A549 (cell line): ENCODE results near the gene RTN4RL1. TPM values are rescaled to one million over a fixed set of nuclear protein-coding genes. Genes with fewer than 3 reads are reported as not detected.

Experiments used
- ATAC-seq, 2 experiments: fragments of 200-7000 bp in 1 of 2; fragments of >200 bp in 1 of 2; cut with Nextera tagmentation in 1 of 2; cut with Tn5 transposase in 1 of 2; 3 replicates each; pipeline versions ENCODE4 v1.8.0 to v1.9.1; 2018 to 2020; ENCODE audit warnings: mild to moderate bottlenecking in 1 of 2, moderate library complexity in 1 of 2
- CTCF ChIA-PET: fragments of 300-600 bp; sonication (Branson Sonifier 250); formaldehyde crosslinking; extraction: SDS; loops from one replicate; lab custom pipeline; 2021; ENCODE audit warnings: antibody characterized with exemption, inconsistent platforms; lab: Yijun Ruan, JAX
- POLR2A ChIA-PET: fragments of 350-600 bp; formaldehyde crosslinking; extraction: SDS; loops from one replicate; lab custom pipeline; 2021; ENCODE audit warnings: antibody characterized with exemption, inconsistent platforms; lab: Yijun Ruan, JAX
- DNase-seq, 2 experiments: peaks; one replicate each; pipeline versions ENCODE4 v3.0.0 to v3.0.0-alpha.2; 2011 to 2016; ENCODE audit warnings: low read depth in 1 of 2, low spot score in 1 of 2
- FAIRE-seq: peaks from 2 replicates; lab custom pipeline; 2011; peaks lifted over from hg19 to GRCh38; lab: Jason Lieb, UNC
- H3K27ac ChIP-seq, 2 experiments: fragments of >200 bp; sonication (Bioruptor Twin); formaldehyde crosslinking; 3 replicates each; pipeline ENCODE4 v1.5.1; 2016 to 2017
- H3K4me1 ChIP-seq: fragments of >200 bp; sonication (Bioruptor Twin); formaldehyde crosslinking; 3 replicates; pipeline ENCODE4 v1.6.1; 2016
- H3K4me2 ChIP-seq: fragments of >200 bp; sonication (Bioruptor Twin); formaldehyde crosslinking; 3 replicates; pipeline ENCODE4 v1.6.1; 2016
- H3K4me3 ChIP-seq: fragments of >200 bp; sonication (Bioruptor Twin); formaldehyde crosslinking; 3 replicates; pipeline ENCODE4 v1.5.1; 2016
- H3K9me3 ChIP-seq: fragments of >200 bp; sonication (Bioruptor Twin); formaldehyde crosslinking; 3 replicates; pipeline ENCODE4 v1.6.1; 2016
- CEBPB ChIP-seq, 2 experiments: fragments of >200 bp in 1 of 2; sonication (Bioruptor Twin) in 1 of 2; formaldehyde crosslinking in 1 of 2; IDR thresholded peaks; 2 replicates each; pipeline ENCODE4 v1.6.1; 2012 to 2016
- CTCF ChIP-seq: fragments of >200 bp; sonication (Bioruptor Twin); formaldehyde crosslinking; IDR thresholded peaks from 3 replicates; pipeline ENCODE4 v1.5.1; 2016
- ESRRA ChIP-seq: fragments of 150-350 bp; IDR thresholded peaks from 2 replicates; pipeline ENCODE4 v1.6.1; 2014; ENCODE audit warnings: mild to moderate bottlenecking, low read length, borderline replicate concordance
- FOSB ChIP-seq: fragments of 250-450 bp; sonication (Bioruptor Pico); IDR thresholded peaks from 2 replicates; pipeline ENCODE4 v1.5.0; 2020; ENCODE audit warnings: mild to moderate bottlenecking, moderate library complexity
- FOSL2 ChIP-seq, 2 experiments: fragments of 450-650 bp in 1 of 2; fragments of >200 bp in 1 of 2; sonication (Bioruptor Twin) in 1 of 2; formaldehyde crosslinking; IDR thresholded peaks; 2 replicates each; pipeline versions ENCODE4 v1.5.0 to v1.6.1; 2016 to 2020; ENCODE audit warnings: mild to moderate bottlenecking in 1 of 2, moderate library complexity in 1 of 2
- FOXS1 ChIP-seq: fragments of 250-450 bp; sonication (Bioruptor Pico); IDR thresholded peaks from 2 replicates; pipeline ENCODE4 v1.5.0; 2020; ENCODE audit warnings: mild to moderate bottlenecking, moderate library complexity
- GATA3 ChIP-seq: IDR thresholded peaks from 2 replicates; pipeline ENCODE4 v1.6.1; 2012; ENCODE audit warnings: borderline replicate concordance
- HDAC2 ChIP-seq: fragments of 200-600 bp; sonication (generic); IDR thresholded peaks from 2 replicates; pipeline ENCODE4 v1.6.1; 2016
- HES2 ChIP-seq: fragments of >200 bp; sonication (Bioruptor Twin); formaldehyde crosslinking; IDR thresholded peaks from 2 replicates; pipeline ENCODE4 v1.6.1; 2016
- JUN ChIP-seq, 2 experiments: fragments of >200 bp; sonication (Bioruptor Twin); formaldehyde crosslinking; IDR thresholded peaks; 2 replicates in 1 of 2; 3 replicates in 1 of 2; pipeline ENCODE4 v1.6.1; 2016 to 2017
- KDM1A ChIP-seq: fragments of 200-600 bp; sonication (generic); IDR thresholded peaks from 2 replicates; pipeline ENCODE4 v1.6.1; 2016; ENCODE audit warnings: low read depth, mild to moderate bottlenecking
- MYC ChIP-seq: IDR thresholded peaks from 2 replicates; pipeline ENCODE4 v1.6.1; 2012; ENCODE audit warnings: mild to moderate bottlenecking, inconsistent platforms, low read length, improper control_type of control experiment, borderline replicate concordance
- NR3C1 ChIP-seq: fragments of >200 bp; sonication (Bioruptor Twin); formaldehyde crosslinking; IDR thresholded peaks from 3 replicates; pipeline ENCODE4 v1.6.1; 2017
- POLR2AphosphoS2 ChIP-seq: conservative IDR thresholded peaks from 2 replicates; pipeline ENCODE4 v1.6.1; 2012; ENCODE audit warnings: low read length, improper control_type of control experiment, inconsistent platforms
- RFX5 ChIP-seq: fragments of 450-650 bp; IDR thresholded peaks from 2 replicates; pipeline ENCODE4 v1.7.1; 2014; ENCODE audit warnings: antibody characterized with exemption, mild to moderate bottlenecking, moderate library complexity
- RNF2 ChIP-seq: fragments of 200-600 bp; sonication (generic); IDR thresholded peaks from 2 replicates; pipeline ENCODE4 v1.6.1; 2016; ENCODE audit warnings: low read depth, mild to moderate bottlenecking, antibody characterized with exemption, moderate library complexity, borderline replicate concordance
- ZFP36 ChIP-seq: fragments of 450-650 bp; IDR thresholded peaks from 2 replicates; pipeline ENCODE4 v1.6.1; 2014; ENCODE audit warnings: borderline replicate concordance; ENCODE audit not compliant: partially characterized antibody
- ZNF302 ChIP-seq: fragments of 250-450 bp; sonication (Bioruptor Pico); IDR thresholded peaks from 2 replicates; pipeline ENCODE4 v1.9.0; 2021; ENCODE audit warnings: inconsistent platforms, mild to moderate bottlenecking, moderate library complexity
- ZSCAN20 ChIP-seq: fragments of 250-450 bp; sonication (Bioruptor Pico); IDR thresholded peaks from 2 replicates; pipeline ENCODE4 v1.8.0; 2022; ENCODE audit warnings: mild to moderate bottlenecking, moderate library complexity
- WGBS: methylation state at CpG from one replicate; pipeline ENCODE4 v1.1.6; 2017; ENCODE audit errors: missing lambda C conversion rate; 5-methylcytosine and 5-hydroxymethylcytosine counted together
- polyA plus RNA-seq, 4 experiments: library from polyadenylated mRNA; depleted of rRNA in 3 of 4; stranded (reverse); fragments of >200 nt; fragmentation: RNase III in 1 of 4; extraction: RNeasy Plus Mini Kit Qiagen cat#74134 plus additional on column Dnase treatment in 1 of 4; gene quantifications; 2 replicates in 3 of 4; 3 replicates in 1 of 4; pipeline ENCODE4 v1.2.3, GENCODE V29; 2011 to 2017
- TF ChIP-seq, protein P1 (sequence below): fragments of 250-450 bp; sonication (Bioruptor Pico); IDR thresholded peaks from 2 replicates; pipeline ENCODE4 v1.5.0; 2020; ENCODE audit warnings: low read depth, mild to moderate bottlenecking, moderate library complexity

The RTN4RL1 gene
- polyA plus RNA-seq, 2 of the 4 experiments (the other 2 are of a cell fraction) = 0.39 to 1.5 TPM

DNA sequence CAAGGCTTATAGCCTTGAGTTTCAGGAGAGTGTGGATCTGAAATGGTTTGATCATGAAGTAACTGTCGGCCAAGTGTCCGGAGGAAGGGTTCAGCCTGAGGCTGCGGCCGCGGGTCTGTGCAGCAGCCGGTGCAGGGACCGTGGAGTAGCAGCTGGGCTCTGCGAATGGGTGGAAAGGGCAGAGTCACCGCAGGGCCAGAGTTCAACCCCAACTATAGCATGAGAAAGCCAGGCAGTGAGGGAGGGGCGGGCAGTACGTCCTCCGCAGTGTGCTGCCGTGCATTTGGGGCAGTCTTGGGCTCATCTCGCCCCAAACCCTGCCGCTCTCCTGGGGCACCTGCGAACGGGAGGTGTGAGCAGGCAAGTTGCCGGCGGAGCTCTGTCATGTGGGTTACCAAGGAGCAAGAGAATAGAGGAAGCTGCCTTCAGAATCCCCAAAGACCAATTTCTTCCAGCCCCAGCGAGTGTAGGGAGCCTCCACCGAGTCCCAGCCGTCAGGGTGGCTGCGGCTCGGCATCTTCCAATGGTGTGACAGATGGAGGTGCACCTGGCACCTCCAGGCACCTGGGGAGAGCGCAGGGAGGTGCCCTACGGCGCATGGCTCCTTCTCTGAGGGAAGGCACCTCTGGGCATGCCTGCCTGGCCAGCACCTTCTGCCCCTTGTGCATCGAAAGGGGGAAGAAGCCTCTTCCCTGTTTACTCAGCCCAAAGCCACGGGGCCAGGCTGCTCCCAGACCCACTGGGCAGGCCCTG is 108.0 kb downstream of the RTN4RL1 start:
- Histone ChIP-seq H3K27ac (no peak overlapping the region), H3K4me2 (no peak overlapping the region)
- ChIA-PET POLR2A (no interaction called here), CTCF (interaction anchor here (0.6 to 9.4 kb wide), 7 partner anchors 16 to 123 kb away, joined by 3 to 420 read pairs (median 3); partner anchors contain the start of genes DPH1 and RTN4RL1)
- no peak for FAIRE-seq
- DNase-seq = no peak
- TF ChIP-seq POLR2AphosphoS2 (no peak), CEBPB (IDR thresholded peaks at IDR 0.05) (no peak), ZNF302 (CRISPR knock-in tag) (no peak), NR3C1 (no peak), ZSCAN20 (CRISPR knock-in tag) (no peak), FOSL2 (IDR thresholded peaks at IDR 0.05) (no peak), FOSL2 (CRISPR knock-in tag; IDR thresholded peaks at IDR 0.05) (no peak), FOSB (CRISPR knock-in tag) (no peak), RNF2 (no peak), ESRRA (no peak), GATA3 (no peak), CTCF (no peak), KDM1A (no peak), JUN (IDR thresholded peaks at IDR 0.05) (no peak), MYC (no peak), HES2 (no peak)
- TF ChIP-seq, all 56 proteins: peak for 0
- no peaks in the 10 kb centered on the region for H3K4me1 ChIP-seq
- no peaks in the 10 kb centered on the region for H3K9me3 ChIP-seq
- WGBS = 81% methylated on average over 29 of the region's 29 CpGs
- ATAC-seq = no peak
- no peak overlapping the region for H3K4me3 ChIP-seq

DNA sequence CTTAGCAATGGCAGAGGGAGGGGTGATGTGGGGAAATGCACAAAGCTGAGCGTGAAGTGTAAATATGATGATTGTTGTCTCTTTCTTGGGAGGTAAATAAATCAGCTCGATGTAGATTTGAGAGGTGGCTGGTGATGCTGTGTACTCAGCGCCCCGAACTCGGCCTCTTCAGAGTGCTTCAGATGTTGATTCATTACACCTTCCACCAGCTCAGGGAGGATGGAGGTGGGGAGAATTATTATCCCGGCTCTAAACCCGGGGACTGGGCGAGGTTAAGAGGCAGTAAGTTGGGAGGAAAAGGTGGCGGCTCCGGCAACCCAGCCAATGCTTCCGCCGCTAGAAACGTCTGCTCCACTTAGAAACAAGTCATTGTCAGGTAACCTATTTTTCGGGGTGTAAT is 108.8 kb downstream of the RTN4RL1 start:
- ATAC-seq (no peak), DNase-seq (no peak), FAIRE-seq (no peak)
- TF ChIP-seq FOSL2 (IDR thresholded peaks at IDR 0.05) (no peak), FOSL2 (CRISPR knock-in tag; IDR thresholded peaks at IDR 0.05) (no peak), HDAC2 (no peak), ZFP36 (no peak), RFX5 (no peak), FOXS1 (no peak)
- TF ChIP-seq, protein P1, sequence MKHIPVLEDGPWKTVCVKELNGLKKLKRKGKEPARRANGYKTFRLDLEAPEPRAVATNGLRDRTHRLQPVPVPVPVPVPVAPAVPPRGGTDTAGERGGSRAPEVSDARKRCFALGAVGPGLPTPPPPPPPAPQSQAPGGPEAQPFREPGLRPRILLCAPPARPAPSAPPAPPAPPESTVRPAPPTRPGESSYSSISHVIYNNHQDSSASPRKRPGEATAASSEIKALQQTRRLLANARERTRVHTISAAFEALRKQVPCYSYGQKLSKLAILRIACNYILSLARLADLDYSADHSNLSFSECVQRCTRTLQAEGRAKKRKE (CRISPR knock-in tag) = no peak
- 48% methylated on average over 14 of the region's 14 CpGs for whole genome bisulfite sequencing
- Histone ChIP-seq H3K4me2 (no peak overlapping the region), H3K9me3 (no peaks in the 10 kb centered on the region), H3K4me1 (no peaks in the 10 kb centered on the region), H3K27ac (no peak overlapping the region), H3K4me3 (no peak overlapping the region)
- POLR2A ChIA-PET = no interaction called here
- CTCF ChIA-PET = interaction anchor here (0.6 to 9.4 kb wide), 6 partner anchors 15 to 112 kb away, joined by 3 to 420 read pairs (median 3); partner anchors contain the start of genes DPH1 and RTN4RL1

GRCh38 chr17:1915889-1916288 is 109.2 kb downstream of the RTN4RL1 start:
- ChIA-PET CTCF (interaction anchor here (0.7 to 9.4 kb wide), 4 partner anchors 12 to 112 kb away, joined by 3 to 420 read pairs (median 4); partner anchors contain the start of genes DPH1 and RTN4RL1), POLR2A (no interaction called here)
- H3K27ac ChIP-seq = no peak overlapping the region
- H3K4me2 ChIP-seq = no peak overlapping the region
- TF ChIP-seq CEBPB (IDR thresholded peaks at IDR 0.05) (0 out of 4 replicates have a peak, but pooled peaks of 1 of the 2 experiments have one; percentile 2), CTCF (no peak)
- no peak overlapping the region for H3K4me3 ChIP-seq
- FAIRE-seq (no peak), ATAC-seq (no peak), DNase-seq (no peak)
- WGBS = 66% methylated on average over 12 of the region's 12 CpGs
- H3K4me1 ChIP-seq = no peaks in the 10 kb centered on the region
- H3K9me3 ChIP-seq = no peaks in the 10 kb centered on the region
